ENCODE results near the gene NFIA.

Gene NFIA

DNA sequence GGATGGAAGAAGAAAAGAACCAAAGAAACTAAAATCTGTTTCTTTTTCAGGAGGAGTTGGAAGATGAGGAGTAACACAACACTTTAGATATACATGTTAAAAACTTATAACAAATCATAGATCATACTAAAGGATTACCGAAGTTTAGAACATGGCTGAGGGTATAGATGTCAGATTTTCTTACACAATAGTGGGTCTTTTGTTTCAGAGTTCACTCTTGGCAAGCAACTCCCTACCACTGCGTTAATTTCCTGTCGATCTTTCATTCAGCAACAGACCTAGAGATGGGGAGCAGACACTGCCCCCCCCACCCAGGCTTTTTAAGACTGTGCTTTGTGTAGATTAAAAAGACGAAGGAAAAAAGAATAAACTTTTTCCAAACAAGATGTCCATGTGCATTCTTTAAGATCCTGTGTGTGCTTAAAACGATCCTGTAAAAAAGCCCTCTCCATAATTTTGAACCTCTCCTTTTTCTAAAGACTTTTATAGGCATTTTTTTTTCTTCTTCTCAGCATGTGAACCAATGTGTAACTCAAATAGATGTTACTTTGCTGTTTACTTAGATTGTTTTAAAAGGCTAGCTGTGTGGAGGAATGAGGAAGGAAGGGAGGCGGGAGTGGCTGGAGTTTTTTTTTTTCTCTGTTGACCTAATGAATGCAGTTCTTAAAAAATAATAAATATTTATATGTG, 50.4 kb downstream of the NFIA start:
- FAIRE-seq: no peak

DNA sequence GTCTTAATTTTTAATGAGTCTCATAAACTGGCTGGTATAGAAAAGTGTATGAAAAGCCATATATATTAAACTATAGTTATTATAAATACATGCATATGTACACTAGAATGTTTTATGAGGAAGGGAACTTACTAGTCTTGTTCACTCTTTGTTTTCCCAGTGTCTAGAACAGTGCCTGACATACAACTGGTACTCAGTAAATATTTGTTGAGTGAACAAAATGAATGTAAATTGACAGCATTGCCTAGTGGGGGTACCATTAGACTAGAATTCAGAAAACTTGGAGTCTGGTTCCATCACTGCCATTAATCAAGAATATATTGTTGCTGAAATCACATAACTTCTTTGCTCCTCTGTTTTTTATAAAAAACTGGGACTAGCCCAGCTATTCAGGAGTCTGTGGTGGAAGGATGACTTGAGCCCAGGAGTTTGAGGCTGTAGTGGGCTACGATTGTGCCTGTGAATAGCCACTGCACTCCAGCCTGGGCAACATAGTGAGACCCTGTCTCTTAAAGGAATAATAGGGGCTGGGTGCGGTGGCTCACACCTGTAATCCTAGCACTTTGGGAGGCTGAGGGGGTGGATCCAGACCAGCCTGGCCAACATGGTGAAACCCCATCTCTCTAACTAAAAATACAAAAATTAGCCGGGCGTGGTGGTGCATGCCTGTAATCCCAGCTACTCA, 51.1 kb downstream of the NFIA start:
- no peak for FAIRE-seq

DNA sequence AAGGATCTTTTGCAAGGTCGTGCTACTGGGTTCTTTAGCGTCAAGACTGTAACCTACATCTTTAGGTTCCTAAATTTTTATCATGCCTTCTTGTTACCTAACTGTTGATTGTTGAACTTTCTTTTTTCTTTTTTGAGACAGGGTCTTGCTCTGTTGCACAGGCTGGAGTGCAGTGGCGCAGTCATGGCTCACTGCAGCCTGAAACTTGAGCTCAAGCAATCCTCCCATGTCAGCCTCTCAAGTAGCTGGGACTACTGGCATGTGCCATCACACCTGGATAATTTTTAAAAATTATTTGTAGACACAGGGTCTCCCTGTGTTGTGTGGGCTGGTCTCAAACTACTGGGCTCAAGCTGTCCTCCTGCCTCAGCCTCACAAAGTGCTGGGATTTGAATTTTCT, 52.9 kb downstream of the NFIA start:
- FAIRE-seq: no peak

DNA sequence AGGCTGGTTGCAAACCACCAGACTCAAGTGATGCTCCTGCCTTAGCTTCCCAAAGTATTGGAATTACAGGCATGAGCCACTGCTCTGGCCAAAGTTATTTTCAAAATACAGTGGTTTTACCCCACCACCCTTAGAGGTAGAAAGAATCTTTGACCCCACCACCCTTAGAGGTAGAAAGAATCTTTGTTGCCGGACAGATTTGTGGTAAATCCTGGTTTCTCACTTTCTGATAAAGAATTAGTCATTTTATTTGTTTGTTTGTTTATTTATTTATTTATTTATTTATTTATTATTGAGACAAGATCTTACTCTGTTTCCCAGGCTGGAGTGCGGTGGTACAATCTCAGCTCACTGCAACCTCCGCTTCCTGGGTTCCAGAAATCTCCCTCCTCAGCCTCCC, 55.9 kb downstream of the NFIA start:
- FAIRE-seq: no peak

DNA sequence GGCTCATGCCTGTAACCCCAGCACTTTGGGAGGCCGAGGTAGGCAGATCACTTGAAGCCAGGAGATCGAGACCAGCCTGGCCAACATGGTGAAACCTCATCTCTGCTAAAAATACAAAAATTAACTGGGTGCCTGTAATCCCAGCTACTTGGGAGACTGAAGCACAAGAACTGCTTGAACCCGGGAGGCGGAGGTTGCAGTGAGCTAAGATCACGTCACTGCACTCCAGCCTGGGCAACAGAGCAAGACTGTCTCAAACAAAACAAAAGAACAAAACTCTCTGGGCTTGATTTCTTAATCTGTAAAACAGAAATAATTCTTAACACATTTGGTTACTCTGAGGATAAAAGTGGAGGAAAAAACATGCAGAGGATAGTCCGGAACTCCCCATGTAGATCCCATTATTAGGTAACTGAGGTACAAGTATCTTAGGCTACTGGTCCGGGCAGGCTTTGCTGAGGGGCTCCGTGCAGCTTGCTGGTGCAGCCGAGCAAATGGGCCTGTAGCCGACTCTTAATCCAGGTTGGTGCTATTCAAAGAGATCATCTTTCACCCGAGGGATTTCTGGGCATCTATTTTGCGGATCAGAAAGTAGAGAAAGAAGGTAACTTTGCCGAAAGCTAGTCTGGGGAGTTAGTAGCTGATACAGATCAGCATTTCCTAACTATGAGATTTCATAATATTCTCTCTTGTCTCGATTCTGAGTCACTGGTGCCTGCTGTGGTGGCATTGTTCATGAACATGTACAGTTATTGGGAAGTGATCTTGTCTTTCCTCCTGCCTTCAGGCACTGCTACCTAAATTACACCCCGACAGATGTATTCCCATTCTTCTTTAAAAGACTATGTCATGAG, 56.8 kb downstream of the NFIA start:
- no peak for FAIRE-seq

DNA sequence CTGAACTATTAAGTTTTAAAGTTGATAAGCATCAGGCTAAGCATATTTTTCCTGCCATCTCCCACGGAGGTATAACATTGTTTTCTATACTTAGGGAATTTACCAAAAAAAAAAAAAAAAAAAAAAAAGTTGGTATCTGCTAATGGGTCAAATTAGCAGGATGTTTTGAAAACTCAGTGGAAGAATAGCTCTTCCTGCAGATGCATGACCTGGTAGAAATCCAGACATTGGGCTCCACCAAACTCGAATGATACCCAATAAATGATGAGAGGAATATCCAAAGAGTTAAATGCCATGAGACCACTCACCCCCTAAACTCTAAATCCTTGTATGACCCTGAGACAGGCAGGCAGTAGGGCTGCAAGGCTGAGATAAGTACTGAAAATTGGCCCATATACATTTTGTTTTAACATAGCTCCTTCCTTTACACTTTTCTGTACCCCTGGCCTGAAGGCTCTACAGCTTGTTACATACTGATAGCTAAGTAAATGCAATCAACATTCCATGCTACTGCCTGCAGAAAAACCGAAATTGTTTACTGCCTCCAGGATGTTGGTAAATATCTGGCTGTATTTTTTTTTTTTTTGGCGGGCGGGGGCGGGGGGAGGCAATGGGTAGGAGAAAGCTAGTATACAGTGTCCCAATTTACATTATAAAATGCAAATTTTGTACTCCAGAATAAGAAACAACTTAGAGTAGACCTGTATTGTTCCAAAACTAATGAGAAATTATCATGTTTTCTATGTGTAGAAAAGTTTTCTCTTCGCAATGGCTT, 57.6 kb downstream of the NFIA start:
- FAIRE-seq: no peak

DNA sequence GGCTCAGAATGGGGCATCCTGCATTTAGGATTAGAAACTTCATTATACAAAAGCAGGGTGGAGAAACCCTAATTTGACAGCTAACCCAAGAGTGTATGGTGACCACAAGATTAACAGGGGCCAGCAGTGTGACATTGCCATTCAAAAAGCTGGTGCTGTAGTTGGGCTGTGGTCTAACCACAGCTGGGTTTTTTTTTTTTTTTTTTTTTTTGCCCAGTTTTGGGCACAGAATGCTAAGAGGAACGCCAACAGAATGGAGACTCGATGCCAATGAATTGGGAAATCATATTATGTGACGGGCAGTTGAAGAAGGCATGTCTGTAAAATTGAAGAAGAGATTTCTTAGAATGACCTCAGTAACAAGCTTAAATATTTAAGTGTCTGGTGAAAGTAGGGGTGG, 58.4 kb downstream of the NFIA start:
- no peak for FAIRE-seq

DNA sequence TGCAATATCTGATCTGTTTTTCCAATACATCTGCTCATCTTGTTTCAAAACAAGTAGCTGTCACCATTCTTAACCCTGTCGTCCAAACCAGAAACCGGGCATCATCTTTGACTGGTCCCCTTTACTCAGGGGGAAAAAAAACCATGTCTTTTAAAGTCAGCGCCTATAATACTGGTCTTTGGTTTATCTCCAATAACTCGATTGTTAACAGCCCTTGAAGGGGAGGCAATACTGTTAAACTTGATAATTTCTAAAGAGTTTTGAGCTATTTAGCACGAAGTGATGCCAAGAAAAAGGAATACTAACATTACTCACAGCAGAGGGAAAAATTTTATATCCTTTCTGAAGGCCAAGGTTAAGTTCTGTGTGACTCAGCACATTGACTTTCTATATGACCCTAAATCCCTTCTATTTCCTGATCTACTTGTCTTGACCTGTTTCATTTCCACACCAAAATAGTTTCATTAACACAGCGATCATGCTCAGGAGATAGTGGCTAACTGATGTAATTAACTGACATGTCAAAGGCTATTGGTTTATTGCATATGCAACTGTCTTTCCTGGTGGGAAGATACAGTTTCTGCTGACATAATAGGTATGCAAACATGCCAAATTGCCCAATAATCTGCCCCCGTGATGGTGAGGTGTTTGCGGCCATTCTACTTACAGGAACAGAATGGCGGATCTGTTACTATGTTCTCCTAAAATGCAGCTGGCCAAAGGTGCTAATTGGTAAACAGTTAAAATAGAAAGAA, 59.1 kb downstream of the NFIA start:
- FAIRE-seq: no peak

DNA sequence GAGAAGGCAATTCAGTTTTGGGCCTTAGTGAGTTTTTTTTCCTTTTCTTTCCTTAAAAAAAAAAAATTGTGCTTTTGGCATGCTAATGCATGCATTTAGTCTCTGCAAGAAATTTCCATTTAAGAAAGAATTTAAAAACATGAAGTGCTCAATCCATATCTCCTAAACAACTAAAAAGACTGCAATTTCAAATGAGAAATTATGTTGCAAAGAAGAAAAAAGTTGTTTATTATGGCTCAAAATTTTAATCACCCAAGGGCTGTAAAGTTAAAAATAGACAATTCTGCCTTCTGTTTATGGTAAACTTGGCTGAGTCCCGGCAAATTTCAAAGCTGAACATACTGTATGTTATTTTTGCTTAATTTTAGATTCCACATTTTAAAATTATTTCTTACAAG, 59.7 kb downstream of the NFIA start:
- no peak for FAIRE-seq

DNA sequence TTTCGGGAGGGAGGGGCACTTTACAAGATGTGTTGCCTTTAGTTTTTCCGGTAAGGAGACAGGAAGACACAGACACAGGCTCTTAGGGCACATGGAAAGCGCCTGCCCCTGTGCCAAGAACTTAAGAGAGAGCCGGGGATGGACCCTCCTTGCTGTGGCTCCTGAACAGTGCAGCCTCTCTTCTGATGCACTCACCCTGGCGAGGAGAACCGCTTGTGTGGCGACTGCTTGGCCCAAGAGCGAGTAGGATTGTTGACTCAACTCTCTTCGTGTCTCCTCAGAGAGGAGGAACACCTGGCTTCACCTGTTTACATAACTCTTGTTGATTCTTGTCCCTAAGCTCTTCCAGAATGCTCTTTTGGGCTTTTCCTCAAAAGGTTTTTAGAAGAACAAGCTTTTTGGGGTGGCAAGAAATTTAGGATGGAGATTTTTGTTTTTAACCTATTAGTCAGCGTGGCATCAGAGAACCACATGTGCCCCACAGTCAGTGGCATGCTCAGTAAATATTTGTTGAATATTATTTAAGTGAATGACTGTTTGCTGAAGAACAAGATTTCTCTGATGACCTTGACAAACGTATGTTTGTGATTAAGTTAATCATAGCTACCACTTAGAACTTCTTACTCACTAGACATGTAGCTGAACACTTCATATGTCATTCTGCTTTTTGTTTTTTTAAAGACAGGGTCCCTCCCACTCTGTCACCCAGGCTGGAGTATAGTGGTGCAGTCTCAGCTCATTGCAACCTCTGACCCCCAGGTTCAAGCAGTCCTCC, 60.6 kb downstream of the NFIA start:
- no peak for FAIRE-seq

DNA sequence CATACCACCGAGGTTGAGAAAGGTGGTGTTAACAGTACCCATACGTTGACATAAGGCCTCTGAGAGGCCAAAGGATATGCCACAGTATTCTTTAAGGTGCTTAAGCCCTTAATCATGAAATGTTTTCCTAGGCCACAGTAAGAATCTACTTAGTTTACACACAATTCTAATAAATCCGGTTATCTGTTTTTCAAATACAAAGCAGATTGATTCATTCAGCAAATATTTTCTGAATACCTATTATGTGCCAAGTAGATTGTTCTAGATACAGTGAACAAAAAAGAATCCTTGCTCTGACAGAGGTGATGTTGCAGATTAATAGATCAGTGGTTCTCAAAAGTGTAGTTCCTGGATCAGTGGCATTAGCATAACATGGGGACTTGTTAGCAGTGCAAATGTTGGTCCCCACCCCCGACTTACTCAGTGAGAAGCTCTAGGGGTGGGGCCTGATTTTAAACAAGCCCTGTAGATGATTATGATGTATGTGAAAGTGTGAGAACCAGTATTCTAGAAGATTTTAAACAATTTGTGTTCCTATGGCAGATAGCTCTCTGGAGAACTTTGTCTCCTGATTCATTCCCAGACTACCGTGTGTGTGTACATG, 61.6 kb downstream of the NFIA start:
- no peak for FAIRE-seq

DNA sequence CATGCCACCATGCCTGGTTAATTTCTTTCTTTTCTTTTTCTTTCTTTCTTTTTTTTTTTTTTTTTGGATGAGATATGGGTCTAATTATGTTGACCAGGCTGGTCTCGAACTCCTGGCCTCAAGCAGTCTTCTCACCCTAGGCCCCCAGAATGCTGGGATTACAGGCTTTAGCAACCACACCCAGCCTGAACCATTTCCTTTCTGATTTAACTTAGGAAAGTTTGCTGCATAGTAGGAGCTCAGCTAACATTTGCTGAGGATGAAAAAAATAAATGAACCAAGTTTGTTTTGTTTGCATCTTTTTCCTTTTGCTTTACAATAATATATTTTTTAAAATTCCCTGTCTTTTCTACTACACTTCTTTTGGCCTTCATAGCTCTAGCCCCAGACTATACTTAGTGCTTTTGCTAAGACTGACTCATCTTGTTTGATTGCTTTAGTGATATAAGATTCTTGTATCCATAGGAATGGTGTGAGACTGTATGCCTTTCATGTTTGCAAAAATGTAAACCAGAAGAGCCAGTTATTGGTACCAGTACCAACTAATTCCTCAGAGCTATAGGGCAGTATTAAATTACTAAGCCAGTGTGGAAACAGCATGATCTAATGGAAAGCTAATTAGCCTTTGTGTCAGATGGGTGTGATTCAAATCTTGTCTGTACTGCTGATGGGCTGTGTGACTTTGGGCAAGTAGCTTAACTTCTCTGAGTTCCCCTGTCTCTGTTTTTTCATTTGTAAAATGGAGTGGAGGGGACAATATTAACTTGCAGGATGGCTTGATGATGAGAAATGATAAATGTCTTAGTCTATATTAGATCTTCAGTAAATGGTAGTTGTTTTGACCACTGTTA, 66.9 kb downstream of the NFIA start:
- no peak for FAIRE-seq

DNA sequence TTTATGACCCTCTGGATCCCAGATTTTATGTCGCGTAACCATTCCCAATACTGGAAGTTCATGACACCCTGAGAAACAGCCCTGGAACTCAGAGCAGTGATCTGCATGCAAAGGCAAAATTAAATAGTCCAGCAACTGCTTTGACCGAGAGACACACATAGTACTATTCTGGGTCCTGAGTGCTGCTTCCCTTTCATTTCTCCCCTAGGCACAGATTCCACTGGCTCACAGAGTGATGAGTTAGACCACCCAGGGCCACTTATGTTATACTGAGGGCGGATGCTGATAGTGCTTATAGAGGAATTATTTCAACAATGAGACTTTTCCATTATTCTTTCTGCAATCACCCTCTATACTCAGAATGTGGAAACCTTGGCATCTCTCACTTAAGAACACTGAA, 69.2 kb downstream of the NFIA start:
- FAIRE-seq: no peak

DNA sequence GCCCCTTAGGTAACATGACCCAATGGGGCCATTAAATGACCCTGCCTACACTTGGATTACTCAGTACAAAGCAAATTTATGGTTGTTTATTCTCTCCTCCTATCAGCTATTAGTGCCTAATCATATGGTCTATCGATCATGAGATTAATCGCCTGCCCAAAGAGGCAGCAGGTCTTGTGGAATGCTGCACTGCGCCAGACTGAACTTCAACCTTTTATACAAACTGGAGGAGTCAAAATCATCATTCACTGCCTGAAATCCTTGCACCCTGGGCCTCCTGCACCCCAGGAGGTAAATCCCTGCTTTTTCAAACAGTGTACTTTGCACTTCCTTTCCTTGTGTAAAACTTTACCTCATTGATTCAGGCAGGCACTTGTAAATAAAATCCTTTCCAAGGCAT, 69.7 kb downstream of the NFIA start:
- no peak for FAIRE-seq

DNA sequence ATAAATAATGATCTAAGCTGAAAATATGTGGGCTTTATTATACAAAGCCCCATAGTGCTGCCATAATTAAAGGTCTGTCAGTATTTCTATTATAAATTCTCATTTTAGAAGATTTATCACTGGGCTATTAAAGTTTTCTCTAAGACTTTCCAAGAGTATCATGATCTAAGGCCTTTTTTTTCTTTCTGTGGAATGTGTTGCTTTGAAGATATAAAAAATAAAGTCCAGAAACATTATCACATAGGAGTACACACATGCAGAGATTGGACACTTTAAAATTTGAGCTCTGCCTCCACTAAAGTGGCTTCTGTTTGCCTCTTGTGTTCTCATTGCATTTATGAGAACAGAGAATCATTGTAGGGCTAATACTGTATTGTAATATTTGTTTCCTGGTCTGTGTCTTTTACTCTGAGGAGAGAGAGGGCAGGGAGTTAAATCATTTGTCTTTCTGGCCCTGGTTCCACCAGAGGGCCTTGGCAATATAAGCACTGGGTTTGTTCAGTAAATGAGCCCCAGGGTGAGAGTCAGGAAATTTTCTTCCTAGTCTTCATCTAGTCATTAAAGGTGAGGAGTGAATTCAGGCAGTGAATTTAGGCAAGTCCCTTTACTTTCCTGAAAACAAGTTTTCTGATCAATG, 70.2 kb downstream of the NFIA start:
- no peak for FAIRE-seq

DNA sequence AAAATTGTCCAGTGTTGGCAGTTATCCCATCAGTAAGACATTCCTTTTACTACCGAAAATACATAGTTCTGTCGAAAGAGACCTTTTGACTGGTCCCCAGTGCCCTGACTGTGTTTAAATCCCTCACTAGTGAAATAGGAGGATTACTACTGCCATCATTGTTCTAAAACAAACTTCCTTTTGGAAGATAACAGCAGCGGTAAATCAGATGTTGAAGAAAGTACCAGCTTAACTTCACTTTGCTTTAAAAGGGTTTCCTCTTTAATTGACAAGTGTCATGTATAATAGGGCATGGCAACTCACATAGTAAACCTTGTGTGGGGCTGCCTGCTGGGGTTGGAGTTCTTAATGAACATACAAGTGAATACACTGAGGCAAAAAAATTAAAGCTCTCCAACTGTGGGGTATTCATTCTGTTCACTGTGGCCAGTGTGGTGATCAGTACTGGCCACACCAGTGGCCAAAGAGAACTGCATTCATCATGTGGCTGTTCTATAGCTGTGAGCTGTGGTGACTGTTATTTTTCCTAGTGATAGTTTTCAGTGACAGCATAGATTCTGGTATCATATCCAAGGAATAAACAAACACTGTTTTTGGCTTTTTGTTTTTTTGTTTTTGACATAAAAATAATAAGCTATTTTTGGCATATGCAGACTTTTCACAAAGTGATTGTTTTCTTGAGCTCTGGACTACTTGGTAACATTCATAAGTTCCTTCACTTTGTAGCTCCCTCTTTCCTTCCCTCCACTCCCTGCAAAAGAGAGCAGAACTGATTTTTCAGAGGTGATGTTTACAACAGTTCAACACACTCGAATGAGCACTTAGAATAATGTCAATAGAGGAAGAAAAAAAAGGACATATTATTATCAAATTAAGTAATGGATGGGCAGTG, 74.5 kb downstream of the NFIA start:
- FAIRE-seq: no peak

DNA sequence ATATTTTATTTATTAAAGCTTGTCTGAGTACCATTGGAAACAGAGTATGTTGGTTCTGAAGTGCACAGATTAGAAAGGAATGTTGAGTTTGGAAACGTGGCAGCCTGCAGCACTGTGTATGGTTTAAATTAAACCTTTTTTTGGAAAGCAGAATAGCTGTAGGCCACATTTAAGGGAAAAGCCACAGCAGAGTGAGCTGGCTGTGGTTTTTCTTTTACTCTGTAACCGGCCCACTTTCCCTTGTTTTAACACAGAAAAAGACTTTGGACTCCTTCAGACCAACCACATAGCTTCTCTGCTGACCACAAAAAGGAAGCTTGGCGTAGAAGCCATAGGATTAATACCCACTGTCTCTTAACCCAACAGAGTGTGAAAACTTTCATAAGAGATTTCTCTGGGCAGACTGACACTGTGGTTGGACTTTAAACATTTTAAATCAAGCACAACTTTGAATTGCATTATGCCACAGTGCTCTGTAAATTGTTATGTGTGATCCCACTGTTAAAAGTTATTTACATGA, 75.2 kb downstream of the NFIA start:
- no peak for FAIRE-seq

DNA sequence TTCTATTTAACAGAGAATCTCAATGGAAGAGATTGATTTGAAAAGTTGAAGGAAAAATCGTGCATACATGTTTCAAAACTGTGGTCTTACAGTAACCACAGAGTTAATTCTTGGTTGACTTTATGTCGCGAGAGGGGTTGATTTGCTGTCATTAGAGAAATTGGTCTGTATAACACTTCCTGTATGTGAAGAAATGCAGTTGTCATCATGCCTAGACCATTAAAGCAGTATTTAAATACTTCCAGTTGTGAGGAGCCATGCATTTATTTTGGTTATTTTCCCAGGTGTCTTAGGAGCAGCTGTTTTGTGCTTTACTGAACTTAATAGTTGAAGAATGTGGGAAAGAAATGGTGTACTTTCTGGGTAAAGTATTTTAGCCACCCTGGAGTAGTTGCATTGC, 76.2 kb downstream of the NFIA start:
- FAIRE-seq: no peak

Data from TTC549 (cell line).